GM19240 (cell line): ENCODE results near the gene GRB10.

Source experiments
- DNase-seq: peaks from one replicate; pipeline ENCODE4 v3.0.0; 2011; ENCODE audit warnings: low spot score; ENCODE audit not compliant: insufficient read length

The GRB10 gene

GRCh38 chr7:50695026-50695425 is 87.7 kb downstream of the GRB10 start:
- DNase-seq, result no peak

GRCh38 chr7:50693455-50694130 is 89.1 kb downstream of the GRB10 start:
- DNase-seq, result no peak

GRCh38 chr7:50690541-50691011 is 92.1 kb downstream of the GRB10 start:
- no peak for DNase-seq

GRCh38 chr7:50688226-50688590 is 94.5 kb downstream of the GRB10 start:
- no peak for DNase-seq

GRCh38 chr7:50687575-50688225 is 95.0 kb downstream of the GRB10 start:
- no peak for DNase-seq

- no peak for DNase-seq
Observed at GRCh38 chr7:50687096-50687495, 95.6 kb downstream of the GRB10 start.

GRCh38 chr7:50685135-50686065 is 97.3 kb downstream of the GRB10 start:
- DNase-seq, result no peak

GRCh38 chr7:50684713-50685075 is 98.0 kb downstream of the GRB10 start:
- no peak for DNase-seq

- DNase-seq, result no peak
Observed at GRCh38 chr7:50684011-50684712, 98.5 kb downstream of the GRB10 start.

GRCh38 chr7:50682573-50682972 is 100.1 kb downstream of the GRB10 start:
- no peak for DNase-seq

- no peak for DNase-seq
Observed at GRCh38 chr7:50682079-50682478, 100.6 kb downstream of the GRB10 start.

GRCh38 chr7:50681432-50682045 is 101.2 kb downstream of the GRB10 start:
- DNase-seq, result no peak

GRCh38 chr7:50679218-50680007 is 103.3 kb downstream of the GRB10 start:
- DNase-seq, result no peak

GRCh38 chr7:50678586-50678985 is 104.1 kb downstream of the GRB10 start:
- DNase-seq, result no peak

- no peak for DNase-seq
Observed at GRCh38 chr7:50677638-50677996, 105.1 kb downstream of the GRB10 start.

- DNase-seq, result no peak
Observed at GRCh38 chr7:50676740-50677637, 105.7 kb downstream of the GRB10 start.

- no peak for DNase-seq
Observed at GRCh38 chr7:50676079-50676478, 106.6 kb downstream of the GRB10 start.

GRCh38 chr7:50674896-50675835 is 107.5 kb downstream of the GRB10 start:
- no peak for DNase-seq
